Panc1 (cell line): ENCODE results near the gene DPM3. TPM values are rescaled to one million over a fixed set of nuclear protein-coding genes. Genes with fewer than 3 reads are reported as not detected.

ENCODE experiments used
- ATAC-seq: fragments of 200-7000 bp; cut with Tn5 transposase; 2 replicates; pipeline ENCODE4 v1.9.1; 2020; ENCODE audit warnings: mild to moderate bottlenecking, moderate library complexity
- BruUV-seq: library from RNA; stranded (reverse); fragments of 400-500 nt; replicated peaks from 2 replicates; lab custom pipeline; 2021; lab: Mats Ljungman, UMichigan
- CTCF ChIA-PET: fragments of 300-600 bp; sonication (Branson Sonifier 250); formaldehyde crosslinking; loops from one replicate; lab custom pipeline; 2022; ENCODE audit warnings: antibody characterized with exemption; lab: Charles Lee
- POLR2A ChIA-PET: fragments of 300-600 bp; sonication (Branson Sonifier 250); formaldehyde crosslinking; loops from one replicate; lab custom pipeline; 2022; ENCODE audit warnings: antibody characterized with exemption; lab: Charles Lee
- DNase-seq: peaks from one replicate; pipeline ENCODE4 v3.0.0-alpha.2; 2010; ENCODE audit warnings: low read depth, low spot score
- H3K27ac ChIP-seq: 2 replicates; pipeline ENCODE4 v1.5.1; 2011; ENCODE audit warnings: mild to moderate bottlenecking, low read length, inconsistent platforms
- H3K27me3 ChIP-seq: fragments of 200-500 bp; sonication (Bioruptor generic); 2 replicates; pipeline ENCODE4 v1.6.0; 2014; ENCODE audit warnings: low read length, inconsistent platforms; ENCODE audit not compliant: control insufficient read depth, insufficient read depth
- H3K36me3 ChIP-seq: fragments of 200-500 bp; sonication (Bioruptor generic); 2 replicates; pipeline ENCODE4 v1.5.1; 2014; ENCODE audit warnings: inconsistent platforms, mild to moderate bottlenecking, low read length, moderate library complexity; ENCODE audit not compliant: control insufficient read depth, insufficient read depth
- H3K4me1 ChIP-seq: 2 replicates; pipeline ENCODE4 v1.5.1; 2011; ENCODE audit warnings: inconsistent platforms, mild to moderate bottlenecking, low read length, moderate library complexity; ENCODE audit not compliant: control insufficient read depth, insufficient read depth
- H3K4me3 ChIP-seq, 2 experiments: 2 replicates each; pipeline ENCODE4 v1.5.1; 2011 to 2012; ENCODE audit warnings: low read depth in 2 of 2, low read length in 2 of 2, mild to moderate bottlenecking in 2 of 2, inconsistent platforms in 1 of 2, moderate library complexity in 1 of 2
- H3K9me3 ChIP-seq: fragments of 200-500 bp; sonication (Bioruptor generic); 2 replicates; pipeline ENCODE4 v1.5.1; 2014; ENCODE audit warnings: low read depth, mild to moderate bottlenecking, inconsistent platforms, low read length, moderate library complexity; ENCODE audit not compliant: control insufficient read depth, insufficient read depth
- CTCF ChIP-seq: fragments of 450-650 bp; IDR thresholded peaks from 2 replicates; pipeline ENCODE4 v1.5.1; 2017; ENCODE audit warnings: mild to moderate bottlenecking
- POLR2AphosphoS5 ChIP-seq: IDR thresholded peaks from 2 replicates; pipeline ENCODE4 v1.6.1; 2012; ENCODE audit warnings: mild to moderate bottlenecking, low read depth, low read length, moderate library complexity
- REST ChIP-seq, 2 experiments: IDR thresholded peaks; 2 replicates each; pipeline ENCODE4 v1.6.1; 2011 to 2012; ENCODE audit warnings: low read depth in 2 of 2, control low read depth in 1 of 2, low read length in 1 of 2, mild to moderate bottlenecking in 1 of 2, moderate library complexity in 1 of 2; ENCODE audit not compliant: insufficient read depth in 1 of 2
- SIN3A ChIP-seq: IDR thresholded peaks from 2 replicates; pipeline ENCODE4 v1.6.1; 2012; ENCODE audit warnings: low read depth, mild to moderate bottlenecking, low read length, moderate library complexity, borderline replicate concordance; ENCODE audit not compliant: insufficient read depth
- TCF7L2 ChIP-seq: IDR thresholded peaks from 2 replicates; pipeline ENCODE4 v1.6.1; 2011; ENCODE audit warnings: mild to moderate bottlenecking, low read depth, low read length, inconsistent platforms
- in situ Hi-C: cut with HindIII; loops from 2 replicates; pipeline ENCODE4 v1.10.0; 2016; ENCODE audit warnings: low sequenced_read_pairs, low pct_unique_long_range_greater_than_20kb
- intact Hi-C: fragments of 100-400 bp; cut with micrococcal nuclease; formaldehyde crosslinking; loops from one replicate; pipeline ENCODE4 v1.10.0; 2022; ENCODE audit not compliant: unreplicated experiment
- total RNA-seq: library from RNA; stranded (reverse); gene quantifications from one replicate; pipeline ENCODE4 v1.2.1, GENCODE V29; 2021; ENCODE audit not compliant: unreplicated experiment

DPM3 gene
- total RNA-seq, 1 experiment from 2014 or later: 66.0 TPM

GRCh38 chr1:155116113-155116764 lies 24.1 kb downstream of the DPM3 start:
- no peaks in the 10 kb centered on the region for H3K4me1 ChIP-seq
- in situ Hi-C loops (no loop called here), intact Hi-C loops (no loop called here)
- POLR2A ChIA-PET: no interaction called here
- H3K36me3 ChIP-seq: no peaks in the 10 kb centered on the region
- no peak for DNase-seq
- no peak overlapping the region for H3K27ac ChIP-seq
- no TSS peak for BruUV-seq
- H3K4me3 ChIP-seq: no peak overlapping the region
- no peak for ATAC-seq
- H3K27me3 ChIP-seq: no peaks in the 10 kb centered on the region
- no peaks in the 10 kb centered on the region for H3K9me3 ChIP-seq
- CTCF ChIA-PET: interaction anchor here (0.6 to 1.4 kb wide), 4 partner anchors 8 to 57 kb away, joined by 3 to 7 read pairs (median 4); partner anchors contain the start of gene KRTCAP2
- no peak for TF ChIP-seq CTCF
- TF ChIP-seq POLR2AphosphoS5: no peak
- TF ChIP-seq REST (IDR thresholded peaks at IDR 0.05; ENCODE audit: insufficient read depth in 1 of 2, low read depth in 2 of 2, low read length in 1 of 2): no peak
- TF ChIP-seq SIN3A: no peak
- no peak for TF ChIP-seq TCF7L2

- no peaks in the 10 kb centered on the region for H3K36me3 ChIP-seq
- intact Hi-C loops: no loop called here
- CTCF ChIA-PET: no interaction called here
- H3K4me1 ChIP-seq: no peaks in the 10 kb centered on the region
- no peaks in the 10 kb centered on the region for H3K9me3 ChIP-seq
- no peak for ATAC-seq
- no peak for DNase-seq
- in situ Hi-C loops: no loop called here
- TF ChIP-seq REST (IDR thresholded peaks at IDR 0.05; ENCODE audit: insufficient read depth in 1 of 2, low read depth in 2 of 2, low read length in 1 of 2) (no peak), TCF7L2 (no peak), POLR2AphosphoS5 (no peak), SIN3A (no peak), CTCF (no peak)
- H3K27ac ChIP-seq: no peak overlapping the region
- POLR2A ChIA-PET: no interaction called here
- no peaks in the 10 kb centered on the region for H3K27me3 ChIP-seq
- BruUV-seq: no TSS peak
- no peak overlapping the region for H3K4me3 ChIP-seq
These were observed 26.8 kb downstream of the DPM3 start for GRCh38 chr1:155113450-155113980.
